Uterus (tissue), 2 donors: ENCODE data around the gene ZFYVE28.

Source experiments
- POLR2A ChIP-seq, 2 donors: fragments of 450-650 bp; IDR thresholded peaks; one replicate each; pipeline ENCODE4 v1.6.1; 2016; ENCODE audit warnings: antibody characterized with exemption in 2 of 2, mild to moderate bottlenecking in 1 of 2, moderate library complexity in 1 of 2
- TF ChIP-seq, protein P1 (sequence below), 4 experiments: fragments of 200-600 bp in 2 of 4; fragments of 450-650 bp in 2 of 4; sonication (generic) in 2 of 4; IDR thresholded peaks; one replicate each; pipeline ENCODE4 v1.5.1; 2016 to 2019; ENCODE audit warnings: antibody characterized with exemption in 4 of 4, mild to moderate bottlenecking in 2 of 4, moderate library complexity in 1 of 4

DNA sequence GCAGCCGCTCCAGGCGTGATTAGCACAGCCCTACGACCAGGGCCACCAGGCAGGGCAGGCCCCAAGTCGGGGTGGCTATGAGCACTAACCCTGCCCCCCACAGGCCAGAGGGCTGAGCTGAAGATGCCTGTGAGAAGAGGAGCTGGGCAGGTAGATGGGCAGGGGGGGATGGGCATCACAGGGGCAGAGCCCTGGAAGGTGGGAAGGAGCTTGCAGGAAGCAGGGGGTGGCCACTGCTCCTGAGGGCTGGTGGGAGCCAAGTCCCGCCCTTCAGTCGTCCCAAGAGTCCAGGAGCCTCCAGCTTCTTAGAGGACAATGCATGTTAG is 149.3 kb downstream of the ZFYVE28 start:
- TF ChIP-seq, protein P1, sequence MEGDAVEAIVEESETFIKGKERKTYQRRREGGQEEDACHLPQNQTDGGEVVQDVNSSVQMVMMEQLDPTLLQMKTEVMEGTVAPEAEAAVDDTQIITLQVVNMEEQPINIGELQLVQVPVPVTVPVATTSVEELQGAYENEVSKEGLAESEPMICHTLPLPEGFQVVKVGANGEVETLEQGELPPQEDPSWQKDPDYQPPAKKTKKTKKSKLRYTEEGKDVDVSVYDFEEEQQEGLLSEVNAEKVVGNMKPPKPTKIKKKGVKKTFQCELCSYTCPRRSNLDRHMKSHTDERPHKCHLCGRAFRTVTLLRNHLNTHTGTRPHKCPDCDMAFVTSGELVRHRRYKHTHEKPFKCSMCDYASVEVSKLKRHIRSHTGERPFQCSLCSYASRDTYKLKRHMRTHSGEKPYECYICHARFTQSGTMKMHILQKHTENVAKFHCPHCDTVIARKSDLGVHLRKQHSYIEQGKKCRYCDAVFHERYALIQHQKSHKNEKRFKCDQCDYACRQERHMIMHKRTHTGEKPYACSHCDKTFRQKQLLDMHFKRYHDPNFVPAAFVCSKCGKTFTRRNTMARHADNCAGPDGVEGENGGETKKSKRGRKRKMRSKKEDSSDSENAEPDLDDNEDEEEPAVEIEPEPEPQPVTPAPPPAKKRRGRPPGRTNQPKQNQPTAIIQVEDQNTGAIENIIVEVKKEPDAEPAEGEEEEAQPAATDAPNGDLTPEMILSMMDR (IDR thresholded peaks at IDR 0.05): no peak
- TF ChIP-seq POLR2A (IDR thresholded peaks at IDR 0.05): no peak
